ENCODE data around the gene SPON1. TPM values are rescaled to one million over a fixed set of nuclear protein-coding genes. Genes with fewer than 3 reads are reported as not detected.
A peak's percentile ranks its signal among the peaks of the same experiment; 100 is the strongest.
"Not testable (repeated sequence)": the region's sequence is repeated elsewhere in the genome, so short reads cannot be mapped to it uniquely, and the experiment has no call there.

Gene SPON1
- total RNA-seq, 1 experiment from 2014 or later: not detected

- DNase-seq (ENCODE audit: low read depth, low spot score): no peak
- in situ Hi-C loops (cut with HindIII; ENCODE audit: low pct_unique_long_range_greater_than_20kb, low sequenced_read_pairs): no loop called here
Measured at GRCh38 chr11:14054116-14055107, 91.9 kb downstream of the SPON1 start.

DNA sequence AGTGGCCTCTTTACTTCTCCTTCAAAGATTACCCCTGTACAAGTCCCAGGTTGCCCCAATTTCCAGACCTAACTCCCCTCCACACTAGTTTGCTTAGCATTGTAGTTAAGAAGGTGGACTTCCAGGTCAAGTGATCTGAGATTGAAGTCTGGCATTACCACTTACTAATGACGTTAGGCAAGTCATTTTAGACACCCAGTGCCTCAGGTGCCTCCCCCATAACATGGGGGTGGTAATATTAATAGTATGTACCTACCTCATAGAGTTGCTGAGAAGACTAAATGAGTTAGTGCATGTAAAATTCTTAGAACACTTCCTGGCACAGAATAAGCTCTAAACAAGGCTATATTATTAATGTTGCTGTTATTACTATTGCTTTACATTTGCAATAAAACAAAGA lies 93.4 kb downstream of the SPON1 start:
- in situ Hi-C loops (cut with HindIII; ENCODE audit: low pct_unique_long_range_greater_than_20kb, low sequenced_read_pairs): no loop called here
- DNase-seq (ENCODE audit: low read depth, low spot score): no peak

DNA sequence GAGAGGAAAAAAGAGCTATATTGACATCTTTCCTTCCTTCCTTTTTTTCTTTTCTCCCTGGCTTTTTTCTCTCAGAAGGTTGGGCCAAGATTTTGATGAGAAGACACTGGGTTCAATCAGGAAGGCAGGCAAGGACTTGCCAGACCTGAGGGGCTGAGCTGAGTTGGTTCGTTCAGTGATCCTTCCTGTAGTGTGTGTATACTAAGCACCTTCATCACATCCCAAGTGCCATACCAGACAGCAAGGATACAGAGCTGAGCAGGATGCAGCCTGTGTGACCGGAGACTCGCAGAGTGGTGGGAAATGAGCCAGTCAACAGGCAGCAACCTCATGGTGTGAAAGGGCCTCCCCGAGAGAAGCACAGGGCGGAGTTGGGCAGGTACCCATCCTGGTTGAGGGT lies 95.5 kb downstream of the SPON1 start:
- DNase-seq (ENCODE audit: low read depth, low spot score): no peak
- in situ Hi-C loops (cut with HindIII; ENCODE audit: low pct_unique_long_range_greater_than_20kb, low sequenced_read_pairs): no loop called here

- DNase-seq (ENCODE audit: low read depth, low spot score): no peak
- in situ Hi-C loops (cut with HindIII; ENCODE audit: low pct_unique_long_range_greater_than_20kb, low sequenced_read_pairs): no loop called here
Measured at GRCh38 chr11:14059491-14059890, 97.0 kb downstream of the SPON1 start.

DNA sequence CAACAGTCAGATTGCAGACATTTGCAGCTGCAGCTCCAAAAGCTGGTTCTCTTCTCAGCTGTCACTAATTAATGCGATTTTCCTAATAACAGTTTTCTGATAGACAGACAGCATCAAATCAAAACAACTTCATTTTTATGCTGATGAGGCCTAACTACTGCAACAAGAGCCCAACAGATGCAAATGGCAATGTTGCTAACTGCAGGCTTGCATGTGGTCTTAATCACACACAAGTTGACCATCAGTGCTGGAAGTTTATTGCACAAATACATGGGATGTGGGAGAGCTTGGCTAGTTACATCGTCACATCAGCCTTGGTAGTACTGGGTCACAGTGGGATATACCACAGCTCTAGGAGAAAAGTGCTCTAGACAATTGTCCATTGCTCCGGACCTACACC lies 99.2 kb downstream of the SPON1 start:
- DNase-seq (ENCODE audit: low read depth, low spot score): no peak
- in situ Hi-C loops (cut with HindIII; ENCODE audit: low pct_unique_long_range_greater_than_20kb, low sequenced_read_pairs): no loop called here

GRCh38 chr11:14065141-14065540 lies 102.6 kb downstream of the SPON1 start:
- no peak for DNase-seq (ENCODE audit: low read depth, low spot score)
- in situ Hi-C loops (cut with HindIII; ENCODE audit: low pct_unique_long_range_greater_than_20kb, low sequenced_read_pairs): no loop called here

GRCh38 chr11:14065681-14066080 lies 103.2 kb downstream of the SPON1 start:
- no peak for DNase-seq (ENCODE audit: low read depth, low spot score)
- in situ Hi-C loops (cut with HindIII; ENCODE audit: low pct_unique_long_range_greater_than_20kb, low sequenced_read_pairs): no loop called here

- in situ Hi-C loops (cut with HindIII; ENCODE audit: low pct_unique_long_range_greater_than_20kb, low sequenced_read_pairs): no loop called here
- DNase-seq (ENCODE audit: low read depth, low spot score): peak; percentile 42
Measured at GRCh38 chr11:14067686-14068085, 105.2 kb downstream of the SPON1 start.

DNA sequence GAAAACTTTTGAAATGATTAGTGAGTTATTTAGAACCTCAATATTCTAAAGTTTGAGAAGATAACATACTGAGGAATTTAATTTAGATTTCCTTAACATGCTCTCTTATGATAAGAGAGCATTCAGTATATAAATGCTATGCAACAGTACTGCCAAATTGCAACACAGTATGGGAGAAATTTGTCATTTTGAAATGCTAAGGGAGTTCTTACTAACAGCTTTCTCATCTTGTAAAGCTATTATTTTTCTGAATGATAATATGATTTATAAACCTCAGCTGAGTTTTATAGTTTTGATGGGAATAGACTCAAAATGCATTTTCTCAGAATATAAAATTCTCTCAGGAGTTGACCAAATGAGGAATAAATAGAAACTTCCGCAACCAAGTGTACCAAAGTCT lies 108.4 kb downstream of the SPON1 start:
- in situ Hi-C loops (cut with HindIII; ENCODE audit: low pct_unique_long_range_greater_than_20kb, low sequenced_read_pairs): no loop called here
- no peak for DNase-seq (ENCODE audit: low read depth, low spot score)

DNA sequence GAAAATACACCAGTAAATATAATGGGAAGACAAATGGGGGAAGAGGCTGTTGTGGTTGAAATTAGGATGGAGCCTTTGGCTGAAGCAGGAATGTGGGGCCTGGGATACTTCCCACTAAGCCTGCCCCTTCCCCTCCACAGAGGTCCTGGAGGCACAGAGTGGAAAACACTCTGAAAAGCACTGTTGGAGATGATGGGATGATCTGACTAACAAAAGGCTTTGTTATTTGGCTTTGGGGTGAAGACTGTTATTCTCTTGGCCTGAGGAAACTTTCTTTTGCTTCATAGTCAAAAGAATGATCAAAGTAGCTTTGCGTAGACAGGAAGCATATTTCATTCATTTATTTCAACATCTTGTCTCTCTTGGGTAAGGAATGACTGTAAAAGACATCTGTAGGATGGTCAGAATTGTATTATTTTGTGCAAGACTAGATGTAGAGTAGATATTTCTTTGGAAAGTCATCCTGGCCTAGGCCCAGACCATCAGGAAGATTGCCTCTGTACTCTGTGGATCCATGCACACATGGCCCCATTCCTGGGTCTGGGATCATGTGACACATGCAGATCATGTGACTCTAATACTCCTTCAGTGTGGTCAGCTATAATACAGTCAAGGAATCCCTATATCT lies 111.4 kb downstream of the SPON1 start:
- in situ Hi-C loops (cut with HindIII; ENCODE audit: low pct_unique_long_range_greater_than_20kb, low sequenced_read_pairs): no loop called here
- no peak for DNase-seq (ENCODE audit: low read depth, low spot score)

GRCh38 chr11:14075118-14076078 lies 112.9 kb downstream of the SPON1 start:
- DNase-seq (ENCODE audit: low read depth, low spot score): no peak
- in situ Hi-C loops (cut with HindIII; ENCODE audit: low pct_unique_long_range_greater_than_20kb, low sequenced_read_pairs): no loop called here

DNA sequence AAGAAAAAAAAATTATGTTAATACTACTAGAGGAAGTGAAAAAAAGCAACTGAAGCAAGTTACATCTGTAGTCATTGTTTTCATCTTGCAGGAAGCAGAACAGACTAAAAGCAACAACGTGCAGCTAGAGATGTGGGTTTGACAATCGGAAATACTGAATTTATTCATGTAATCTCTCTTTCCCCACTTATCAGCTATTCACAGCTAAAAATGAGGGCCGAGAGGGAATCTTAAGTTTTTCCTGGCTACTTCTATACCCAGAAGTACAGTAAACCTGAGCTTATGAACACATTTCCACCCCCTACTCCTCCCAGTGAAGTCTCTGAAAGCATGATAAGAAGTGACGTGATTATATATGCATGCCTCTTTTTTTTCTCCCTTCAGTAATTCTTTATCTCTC lies 116.5 kb downstream of the SPON1 start:
- in situ Hi-C loops (cut with HindIII; ENCODE audit: low pct_unique_long_range_greater_than_20kb, low sequenced_read_pairs): no loop called here

GRCh38 chr11:14079797-14080196 lies 117.3 kb downstream of the SPON1 start:
- no peak for DNase-seq (ENCODE audit: low read depth, low spot score)
- in situ Hi-C loops (cut with HindIII; ENCODE audit: low pct_unique_long_range_greater_than_20kb, low sequenced_read_pairs): no loop called here

More for the DNA sequence above, 116.5 kb downstream of the SPON1 start:
- no peak for DNase-seq (ENCODE audit: low read depth, low spot score)

GRCh38 chr11:14081581-14082231 lies 119.2 kb downstream of the SPON1 start:
- in situ Hi-C loops (cut with HindIII; ENCODE audit: low pct_unique_long_range_greater_than_20kb, low sequenced_read_pairs): no loop called here
- no peak for DNase-seq (ENCODE audit: low read depth, low spot score)

DNA sequence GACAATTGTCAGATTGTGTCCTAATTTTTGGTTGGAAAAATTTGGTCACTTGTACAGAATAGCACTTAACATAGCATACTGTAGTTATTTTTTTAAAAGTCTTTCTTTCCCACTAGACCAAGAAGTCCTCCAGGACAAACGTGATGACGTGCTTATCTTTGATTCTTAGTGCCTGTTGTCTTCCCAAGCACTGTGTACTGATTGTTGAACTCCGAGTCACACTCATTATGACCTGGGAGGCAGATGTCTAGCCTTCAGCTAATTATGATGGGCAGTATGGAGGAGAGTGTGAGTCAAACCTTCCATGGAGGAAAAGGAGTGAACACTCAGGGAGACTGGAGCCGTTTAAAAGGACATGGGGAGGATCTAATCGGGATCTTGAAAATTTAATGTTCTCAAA lies 119.8 kb downstream of the SPON1 start:
- in situ Hi-C loops (cut with HindIII; ENCODE audit: low pct_unique_long_range_greater_than_20kb, low sequenced_read_pairs): no loop called here
- no peak for DNase-seq (ENCODE audit: low read depth, low spot score)

DNA sequence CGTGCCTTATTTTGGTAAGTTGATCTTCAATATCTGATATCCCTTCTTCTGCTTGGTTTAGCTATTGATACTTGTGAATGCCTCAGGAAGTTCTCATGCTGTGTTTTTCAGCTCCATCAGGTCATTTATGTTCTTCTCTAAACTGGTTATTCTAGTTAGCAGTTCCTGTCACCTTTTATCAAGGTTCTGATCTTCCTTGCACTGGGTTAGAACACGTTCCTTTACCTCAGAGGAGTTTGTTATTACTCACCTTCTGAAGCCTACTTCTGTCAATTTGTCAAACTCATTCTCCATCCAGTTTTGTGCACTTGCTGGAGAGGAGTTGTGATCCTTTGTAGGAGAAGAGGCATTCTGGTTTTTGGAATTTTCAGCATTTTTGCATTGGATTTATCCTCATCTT lies 126.3 kb downstream of the SPON1 start:
- in situ Hi-C loops (cut with HindIII; ENCODE audit: low pct_unique_long_range_greater_than_20kb, low sequenced_read_pairs); DNase-seq (ENCODE audit: low read depth, low spot score): not testable (repeated sequence)

DNA sequence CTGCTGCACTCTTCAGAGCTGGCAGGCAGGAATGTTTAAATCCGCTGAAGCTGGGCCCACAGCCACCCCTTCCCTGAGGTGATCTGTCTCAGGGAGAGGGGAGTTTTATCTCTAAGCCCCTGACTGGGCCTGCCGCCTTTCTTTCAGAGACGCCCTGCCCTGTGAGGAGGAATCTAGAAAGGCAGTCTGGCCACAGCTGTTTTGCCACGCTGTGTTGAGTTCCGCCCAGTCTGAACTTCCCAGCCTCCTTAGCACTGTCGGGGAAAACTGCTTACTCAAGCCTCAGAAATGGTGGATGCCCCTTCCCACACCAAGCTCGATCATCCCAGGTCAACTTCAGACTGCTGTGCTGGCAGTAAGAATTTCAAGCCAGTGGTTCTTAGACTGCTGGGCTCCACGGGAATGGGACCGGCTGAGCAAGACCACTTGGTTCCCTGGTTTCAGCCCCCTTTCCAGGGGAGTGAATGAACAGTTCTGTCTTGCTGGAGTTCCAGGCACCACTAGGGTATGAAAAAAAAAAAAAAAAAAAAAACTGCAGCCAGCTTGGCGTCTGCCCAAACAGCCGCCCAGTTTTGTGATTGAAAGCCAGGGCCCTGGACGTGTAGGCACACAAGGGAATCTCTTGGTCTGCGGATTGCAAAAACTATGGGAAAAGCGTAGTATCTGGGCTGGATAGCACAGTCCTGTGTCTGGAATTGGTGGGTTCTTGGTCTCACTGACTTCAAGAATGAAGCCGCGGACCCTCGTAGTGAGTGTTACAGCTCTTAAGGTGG lies 127.4 kb downstream of the SPON1 start:
- in situ Hi-C loops (cut with HindIII; ENCODE audit: low pct_unique_long_range_greater_than_20kb, low sequenced_read_pairs): no loop called here
- DNase-seq (ENCODE audit: low read depth, low spot score): no peak
